Parathyroid adenoma (tissue), 2 donors: ENCODE results near the gene TULP4.

Experiments used
- H2AFZ ChIP-seq: fragments of 300-600 bp; sonication (generic); one replicate; pipeline ENCODE4 v1.7.0; 2017; ENCODE audit warnings: antibody characterized with exemption, mild to moderate bottlenecking
- H3K27ac ChIP-seq: fragments of 300-600 bp; sonication (generic); one replicate; pipeline ENCODE4 v1.7.0; 2017
- H3K27me3 ChIP-seq: fragments of 300-600 bp; sonication (generic); one replicate; pipeline ENCODE4 v1.7.0; 2017; ENCODE audit warnings: low read length; ENCODE audit not compliant: control insufficient read depth, insufficient read depth
- H3K36me3 ChIP-seq: fragments of 300-600 bp; sonication (generic); one replicate; pipeline ENCODE4 v1.7.0; 2017; ENCODE audit warnings: low read length; ENCODE audit not compliant: control insufficient read depth, insufficient read depth
- H3K4me1 ChIP-seq: fragments of 300-600 bp; sonication (generic); one replicate; pipeline ENCODE4 v1.7.0; 2017; ENCODE audit warnings: control low read depth
- H3K4me2 ChIP-seq: fragments of 300-600 bp; sonication (generic); one replicate; pipeline ENCODE4 v1.7.0; 2017; ENCODE audit warnings: low read length
- H3K4me3 ChIP-seq: fragments of 300-600 bp; sonication (generic); one replicate; pipeline ENCODE4 v1.7.0; 2017; ENCODE audit warnings: low read depth, low read length
- H3K79me2 ChIP-seq: fragments of 300-600 bp; sonication (generic); one replicate; pipeline ENCODE4 v1.7.0; 2017; ENCODE audit warnings: control low read depth
- H3K9ac ChIP-seq: fragments of 300-600 bp; sonication (generic); one replicate; pipeline ENCODE4 v1.7.0; 2017; ENCODE audit warnings: mild to moderate bottlenecking
- H3K9me3 ChIP-seq: fragments of 300-600 bp; sonication (generic); one replicate; pipeline ENCODE4 v1.7.0; 2017; ENCODE audit warnings: low read length; ENCODE audit not compliant: control insufficient read depth
- CTCF ChIP-seq: fragments of 300-600 bp; sonication (generic); IDR thresholded peaks from one replicate; pipeline ENCODE4 v1.7.0; 2017; ENCODE audit warnings: antibody characterized with exemption, mild to moderate bottlenecking
- donor health status: primary hyperparathyroidism.

Gene TULP4

GRCh38 chr6:158531970-158532369 lies 219.7 kb downstream of the TULP4 start:
- no peak for TF ChIP-seq CTCF
- Histone ChIP-seq H3K27ac (no peak overlapping the region), H3K79me2 (peaks cover 4% of the 10 kb centered on the region), H3K9me3 (no peaks in the 10 kb centered on the region), H3K36me3 (no peaks in the 10 kb centered on the region), H3K4me2 (no peak overlapping the region), H3K9ac (no peak overlapping the region), H3K27me3 (no peaks in the 10 kb centered on the region), H3K4me3 (no peak overlapping the region), H3K4me1 (peaks cover 5% of the 10 kb centered on the region), H2AFZ (no peak overlapping the region)

- no peaks in the 10 kb centered on the region for H3K27me3 ChIP-seq
- H3K36me3 ChIP-seq: no peaks in the 10 kb centered on the region
- peak overlapping the region; percentile 41 for H3K4me3 ChIP-seq
- peak overlapping the region; percentile 98 for H2AFZ ChIP-seq
- no peaks in the 10 kb centered on the region for H3K9me3 ChIP-seq
- peaks cover 10% of the 10 kb centered on the region for H3K79me2 ChIP-seq
- peak overlapping the region; percentile 69 for H3K4me2 ChIP-seq
- H3K27ac ChIP-seq: peak overlapping the region; percentile 98
- no peak for TF ChIP-seq CTCF
- H3K4me1 ChIP-seq: peaks cover 5% of the 10 kb centered on the region
- H3K9ac ChIP-seq: peak overlapping the region; percentile 99
Measured at GRCh38 chr6:158536084-158536890, 224.0 kb downstream of the TULP4 start.

- H3K9ac ChIP-seq: peak overlapping the region; percentile 99
- TF ChIP-seq CTCF: no peak
Measured at GRCh38 chr6:158536891-158537798, 224.9 kb downstream of the TULP4 start.

DNA sequence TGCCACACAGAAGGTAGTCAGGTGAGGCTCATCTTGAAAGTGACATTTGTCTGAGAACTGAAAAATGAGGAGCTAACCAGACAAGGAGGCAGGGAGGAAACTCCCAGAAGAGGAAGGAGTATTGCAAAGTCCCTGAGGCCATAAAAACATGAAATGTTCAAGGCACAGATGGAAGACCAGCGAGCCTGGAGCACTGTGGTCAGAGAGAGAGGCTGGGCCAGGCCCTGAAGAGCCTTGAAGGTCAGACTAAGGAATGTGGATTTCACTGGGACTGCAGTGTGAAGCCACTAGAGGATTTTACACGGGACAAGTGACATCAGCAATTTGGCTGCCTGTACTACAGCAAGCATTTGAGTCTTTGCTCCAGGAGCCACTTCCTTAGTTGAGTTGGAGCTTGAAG lies 226.5 kb downstream of the TULP4 start:
- Histone ChIP-seq H3K27ac (peak overlapping the region; percentile 98), H3K9me3 (no peaks in the 10 kb centered on the region), H3K4me2 (no peak overlapping the region), H3K9ac (no peak overlapping the region), H3K27me3 (no peaks in the 10 kb centered on the region), H3K36me3 (no peaks in the 10 kb centered on the region), H3K4me3 (no peak overlapping the region), H3K79me2 (peaks cover 24% of the 10 kb centered on the region), H2AFZ (no peak overlapping the region), H3K4me1 (peaks cover 5% of the 10 kb centered on the region)
- no peak for TF ChIP-seq CTCF

More at GRCh38 chr6:158536891-158537798, 224.9 kb downstream of the TULP4 start:
- H3K9me3 ChIP-seq: no peaks in the 10 kb centered on the region
- peaks cover 5% of the 10 kb centered on the region for H3K4me1 ChIP-seq
- peak overlapping the region; percentile 98 for H3K27ac ChIP-seq
- H2AFZ ChIP-seq: peak overlapping the region; percentile 98
- H3K4me2 ChIP-seq: peak overlapping the region; percentile 69
- H3K79me2 ChIP-seq: peaks cover 13% of the 10 kb centered on the region
- no peaks in the 10 kb centered on the region for H3K27me3 ChIP-seq
- H3K36me3 ChIP-seq: no peaks in the 10 kb centered on the region
- H3K4me3 ChIP-seq: peak overlapping the region; percentile 41
